SK-N-SH treated with all-trans-retinoic acid at 6 μM for 48 hours (cell line): ENCODE measurements around the gene CTTNBP2.

Experiments used
- ATAC-seq: fragments of 200-7000 bp; cut with Tn5 transposase; 3 replicates; pipeline ENCODE4 v1.9.1; 2020; ENCODE audit warnings: mild to moderate bottlenecking, moderate library complexity
- ARNTL ChIP-seq: fragments of 450-650 bp; formaldehyde crosslinking; IDR thresholded peaks from 2 replicates; pipeline ENCODE4 v1.5.0; 2020; ENCODE audit warnings: low read depth, mild to moderate bottlenecking, moderate library complexity, borderline replicate concordance
- BACH2 ChIP-seq: fragments of 250-450 bp; sonication (Bioruptor Pico); IDR thresholded peaks from 2 replicates; pipeline ENCODE4 v1.9.0; 2021; ENCODE audit warnings: mild to moderate bottlenecking, borderline replicate concordance
- CSRNP3 ChIP-seq: fragments of 250-450 bp; sonication (Bioruptor Pico); IDR thresholded peaks from 2 replicates; pipeline ENCODE4 v1.5.1; 2021; ENCODE audit warnings: mild to moderate bottlenecking, moderate library complexity
- ESRRG ChIP-seq: fragments of 250-450 bp; sonication (Bioruptor Pico); IDR thresholded peaks from 2 replicates; pipeline ENCODE4 v1.6.1; 2021; ENCODE audit warnings: mild to moderate bottlenecking
- GLIS3 ChIP-seq: fragments of 250-450 bp; sonication (Bioruptor Pico); IDR thresholded peaks from 2 replicates; pipeline ENCODE4 v1.5.0; 2020; ENCODE audit warnings: mild to moderate bottlenecking, moderate library complexity
- OSR1 ChIP-seq: fragments of 250-450 bp; sonication (Bioruptor Pico); IDR thresholded peaks from 2 replicates; pipeline ENCODE4 v1.8.0; 2022; ENCODE audit warnings: moderate library complexity, mild to moderate bottlenecking, inconsistent platforms
- PATZ1 ChIP-seq: fragments of 250-450 bp; sonication (Bioruptor Pico); IDR thresholded peaks from 2 replicates; pipeline ENCODE4 v1.8.0; 2020; ENCODE audit warnings: mild to moderate bottlenecking, moderate library complexity, borderline replicate concordance
- POU6F1 ChIP-seq: fragments of 250-450 bp; sonication (Bioruptor Pico); IDR thresholded peaks from 2 replicates; pipeline ENCODE4 v1.8.0; 2021; ENCODE audit warnings: low read depth, mild to moderate bottlenecking, moderate library complexity, borderline replicate concordance
- RARB ChIP-seq: fragments of 250-450 bp; sonication (Bioruptor Pico); IDR thresholded peaks from 2 replicates; pipeline ENCODE4 v1.8.0; 2021; ENCODE audit warnings: mild to moderate bottlenecking, moderate library complexity
- SNAI2 ChIP-seq: fragments of 250-450 bp; sonication (Bioruptor Pico); IDR thresholded peaks from 2 replicates; pipeline ENCODE4 v1.5.0; 2020; ENCODE audit warnings: mild to moderate bottlenecking, moderate library complexity
- TCF4 ChIP-seq: fragments of 250-450 bp; sonication (Bioruptor Pico); IDR thresholded peaks from 2 replicates; pipeline ENCODE4 v1.8.0; 2021; ENCODE audit warnings: mild to moderate bottlenecking, moderate library complexity, borderline replicate concordance
- TSHZ2 ChIP-seq: fragments of 250-450 bp; sonication (Bioruptor Pico); IDR thresholded peaks from 2 replicates; pipeline ENCODE4 v1.5.0; 2020; ENCODE audit warnings: mild to moderate bottlenecking, moderate library complexity
- ZC3H10 ChIP-seq: fragments of 250-450 bp; sonication (Bioruptor Pico); IDR thresholded peaks from 2 replicates; pipeline ENCODE4 v1.5.1; 2021; ENCODE audit warnings: mild to moderate bottlenecking, moderate library complexity
- ZFP3 ChIP-seq: fragments of 250-450 bp; sonication (Bioruptor Pico); IDR thresholded peaks from 2 replicates; pipeline ENCODE4 v1.5.0; 2020; ENCODE audit warnings: mild to moderate bottlenecking, moderate library complexity
- ZFP30 ChIP-seq: fragments of 450-650 bp; formaldehyde crosslinking; IDR thresholded peaks from 2 replicates; pipeline ENCODE4 v1.5.0; 2022; ENCODE audit warnings: mild to moderate bottlenecking, moderate library complexity
- ZNF565 ChIP-seq: fragments of 450-650 bp; formaldehyde crosslinking; conservative IDR thresholded peaks from 2 replicates; pipeline ENCODE4 v1.5.0; 2020; ENCODE audit warnings: low read depth, mild to moderate bottlenecking, moderate library complexity
- ZNF8 ChIP-seq: fragments of 450-650 bp; formaldehyde crosslinking; IDR thresholded peaks from 2 replicates; pipeline ENCODE4 v1.5.0; 2020; ENCODE audit warnings: mild to moderate bottlenecking, moderate library complexity

CTTNBP2 gene

GRCh38 chr7:117757440-117757839 lies 115.8 kb downstream of the CTTNBP2 start (continued):
- TF ChIP-seq POU6F1 (CRISPR knock-in tag) (no peak), PATZ1 (CRISPR knock-in tag) (no peak), ZNF565 (CRISPR knock-in tag) (no peak), ZNF8 (CRISPR knock-in tag) (no peak), TCF4 (CRISPR knock-in tag) (no peak), GLIS3 (CRISPR knock-in tag) (no peak)

GRCh38 chr7:117756586-117757085 lies 116.6 kb downstream of the CTTNBP2 start:
- no peak for ATAC-seq
- TF ChIP-seq ZFP3 (CRISPR knock-in tag) (no peak), ESRRG (no peak), ZFP30 (CRISPR knock-in tag) (no peak), RARB (CRISPR knock-in tag) (no peak), ZNF565 (CRISPR knock-in tag) (no peak), ZC3H10 (CRISPR knock-in tag) (no peak), BACH2 (CRISPR knock-in tag) (no peak), ARNTL (CRISPR knock-in tag) (no peak), POU6F1 (CRISPR knock-in tag) (no peak), PATZ1 (CRISPR knock-in tag) (no peak), TCF4 (CRISPR knock-in tag) (no peak), TSHZ2 (CRISPR knock-in tag) (no peak)

GRCh38 chr7:117755136-117755535 lies 118.1 kb downstream of the CTTNBP2 start:
- TF ChIP-seq SNAI2 (CRISPR knock-in tag) (no peak), CSRNP3 (CRISPR knock-in tag) (no peak), TSHZ2 (CRISPR knock-in tag) (no peak), ZFP30 (CRISPR knock-in tag) (no peak), TCF4 (CRISPR knock-in tag) (no peak), ZNF565 (CRISPR knock-in tag) (no peak), RARB (CRISPR knock-in tag) (no peak), OSR1 (CRISPR knock-in tag) (no peak)
- no peak for ATAC-seq
